Measurements from ENCODE around the gene KANSL2. TPM values are rescaled to one million over a fixed set of nuclear protein-coding genes. Genes with fewer than 3 reads are reported as not detected.
"Not testable (repeated sequence)": the region's sequence is repeated elsewhere in the genome, so short reads cannot be mapped to it uniquely, and the experiment has no call there.

Gene KANSL2
- total RNA-seq, result 10 to 100 TPM; 12.7 to 80.8 (median 39.7) TPM

GRCh38 chr12:48681710-48682532 lies at the start of gene KANSL2:
KANSL2 (minus strand) TSS chr12:48682238; CDS start chr12:48681632, 606 bp downstream.
- H3K27me3 ChIP-seq, result no peaks in the 10 kb centered on the region
- intact Hi-C loops (cut with DNase I; ENCODE audit: low total_unique reads), result no loop called here
- peak within 1 kb of the TSS; percentile 65 to 99 (median 89) for H3K4me3 ChIP-seq
- DNase-seq, result peak; percentile 98
- H3K36me3 ChIP-seq, result peaks cover 0 to 10% (median 2%) of the 10 kb centered on the region in 4 donors
- H3K9me3 ChIP-seq, result no peaks in the 10 kb centered on the region
- H3K27ac ChIP-seq, result peak within 1 kb of the TSS; percentile 91 to 97 (median 96)
- in situ Hi-C loops (cut with MboI; ENCODE audit: low pct_ligation_motif_present in 1 of 4, low pct_unique_long_range_greater_than_20kb in 1 of 4, low sequenced_read_pairs in 3 of 4), result no loop called here
- 0% methylated on average over 36 of the region's 64 CpGs; no CpG with 5 or more reads in 1 of the 2 donors for whole genome bisulfite sequencing, 2 donors (ENCODE audit: low coverage in 1 of 2)
- peaks cover 16 to 52% (median 34%) of the 10 kb centered on the region in 4 donors for H3K4me1 ChIP-seq
- TF ChIP-seq POLR2A (IDR thresholded peaks at IDR 0.05), result peak; percentile 99
- no peak for TF ChIP-seq CTCF (IDR thresholded peaks at IDR 0.05)
- no peak for TF ChIP-seq EP300 (IDR thresholded peaks at IDR 0.05; ENCODE audit: low read depth)
- TF ChIP-seq POLR2AphosphoS5 (IDR thresholded peaks at IDR 0.05), result peak; percentile 99 to 100 (median 99)

GRCh38 chr12:48728807-48729206 lies 46.8 kb upstream of the KANSL2 start:
- intact Hi-C loops (cut with DNase I; ENCODE audit: low total_unique reads), result no loop called here
- H3K27ac ChIP-seq, result no peak overlapping the region
- DNase-seq, result no peak
- 70 to 83% methylated on average over 5 of the region's 5 CpGs for WGBS, 2 donors (ENCODE audit: low coverage in 1 of 2)
- H3K27me3 ChIP-seq, result no peaks in the 10 kb centered on the region
- no peaks in the 10 kb centered on the region for H3K4me1 ChIP-seq
- H3K9me3 ChIP-seq, result no peaks in the 10 kb centered on the region
- H3K36me3 ChIP-seq, result no peaks in the 10 kb centered on the region
- no peak overlapping the region for H3K4me3 ChIP-seq
- in situ Hi-C loops (cut with MboI; ENCODE audit: low pct_ligation_motif_present in 1 of 4, low pct_unique_long_range_greater_than_20kb in 1 of 4, low sequenced_read_pairs in 3 of 4), result no loop called here
- no peak for TF ChIP-seq POLR2A (IDR thresholded peaks at IDR 0.05)
- TF ChIP-seq POLR2AphosphoS5 (IDR thresholded peaks at IDR 0.05), result no peak
- no peak for TF ChIP-seq EP300 (IDR thresholded peaks at IDR 0.05; ENCODE audit: low read depth)
- no peak for TF ChIP-seq CTCF (IDR thresholded peaks at IDR 0.05)

GRCh38 chr12:48720737-48721136 lies 38.7 kb upstream of the KANSL2 start:
- H3K27ac ChIP-seq; H3K4me3 ChIP-seq; in situ Hi-C loops (cut with MboI; ENCODE audit: low pct_ligation_motif_present in 1 of 4, low pct_unique_long_range_greater_than_20kb in 1 of 4, low sequenced_read_pairs in 3 of 4); DNase-seq; H3K36me3 ChIP-seq; H3K27me3 ChIP-seq; H3K4me1 ChIP-seq; intact Hi-C loops (cut with DNase I; ENCODE audit: low total_unique reads): not testable (repeated sequence)
- H3K9me3 ChIP-seq, result peaks cover 0 to 12% of the 10 kb centered on the region in 2 donors
- 88 to 100% methylated on average over 1 of the region's 1 CpG for WGBS, 2 donors (ENCODE audit: low coverage in 1 of 2)

GRCh38 chr12:48720171-48720570 lies 38.1 kb upstream of the KANSL2 start:
- DNase-seq; H3K36me3 ChIP-seq; intact Hi-C loops (cut with DNase I; ENCODE audit: low total_unique reads); H3K27ac ChIP-seq; H3K27me3 ChIP-seq; in situ Hi-C loops (cut with MboI; ENCODE audit: low pct_ligation_motif_present in 1 of 4, low pct_unique_long_range_greater_than_20kb in 1 of 4, low sequenced_read_pairs in 3 of 4); H3K4me3 ChIP-seq: not testable (repeated sequence)
- WGBS, 2 donors (ENCODE audit: low coverage in 1 of 2), result 72% methylated on average over 2 of the region's 2 CpGs; no CpG with 5 or more reads in 1 of the 2 donors
- peaks cover 7 to 12% (median 8%) of the 10 kb centered on the region in 4 donors for H3K4me1 ChIP-seq
- H3K9me3 ChIP-seq, result peaks cover 0 to 12% of the 10 kb centered on the region in 2 donors

- H3K4me3 ChIP-seq; H3K27me3 ChIP-seq; H3K27ac ChIP-seq; DNase-seq; H3K36me3 ChIP-seq; in situ Hi-C loops (cut with MboI; ENCODE audit: low pct_ligation_motif_present in 1 of 4, low pct_unique_long_range_greater_than_20kb in 1 of 4, low sequenced_read_pairs in 3 of 4); intact Hi-C loops (cut with DNase I; ENCODE audit: low total_unique reads): not testable (repeated sequence)
- 81 to 83% methylated on average over 4 of the region's 4 CpGs for WGBS, 2 donors (ENCODE audit: low coverage in 1 of 2)
- Histone ChIP-seq H3K9me3 (peaks cover 0 to 12% of the 10 kb centered on the region in 2 donors), H3K4me1 (peaks cover 17 to 24% (median 18%) of the 10 kb centered on the region in 4 donors)
Observed at GRCh38 chr12:48719002-48719401, 37.0 kb upstream of the KANSL2 start.

Data from transverse colon (tissue), 4 donors.